ENCODE results near the gene CUL1. TPM values are rescaled to one million over a fixed set of nuclear protein-coding genes. Genes with fewer than 3 reads are reported as not detected.
A peak's percentile ranks its signal among the peaks of the same experiment; 100 is the strongest.

Gene CUL1
- total and polyA plus RNA-seq, 4 donors, result 22.9 to 56.5 (median 32.8) TPM

- 79 to 91% methylated on average over 4 of the region's 4 CpGs for WGBS, 2 donors
- Histone ChIP-seq H3K4me3 (no peak overlapping the region), H3K9ac (ENCODE audit: insufficient read depth in 1 of 2, low read length in 2 of 2) (no peak overlapping the region), H3K27me3 (ENCODE audit: control insufficient read depth in 3 of 3, insufficient read depth in 3 of 3, low read length in 2 of 3) (no peaks in the 10 kb centered on the region), H3K36me3 (ENCODE audit: control insufficient read depth in 4 of 4, insufficient read depth in 4 of 4, low read length in 4 of 4) (no peaks in the 10 kb centered on the region), H3K27ac (ENCODE audit: low read depth in 1 of 2, low read length in 1 of 2) (no peak overlapping the region), H3K4me1 (ENCODE audit: control insufficient read depth in 5 of 5, insufficient read depth in 5 of 5, low read length in 5 of 5) (no peaks in the 10 kb centered on the region), H3K9me3 (ENCODE audit: control insufficient read depth in 4 of 4, insufficient read depth in 3 of 4, low read length in 3 of 4) (no peaks in the 10 kb centered on the region)
- TF ChIP-seq CTCF (IDR thresholded peaks at IDR 0.05; ENCODE audit: control extremely low read depth, extremely low read depth), result no peak
- ATAC-seq (ENCODE audit: insufficient read depth, low FRiP score), result no peak
- DNase-seq, result no peak
Observed at GRCh38 chr7:148657929-148658328, 40.8 kb upstream of the CUL1 start.

DNA sequence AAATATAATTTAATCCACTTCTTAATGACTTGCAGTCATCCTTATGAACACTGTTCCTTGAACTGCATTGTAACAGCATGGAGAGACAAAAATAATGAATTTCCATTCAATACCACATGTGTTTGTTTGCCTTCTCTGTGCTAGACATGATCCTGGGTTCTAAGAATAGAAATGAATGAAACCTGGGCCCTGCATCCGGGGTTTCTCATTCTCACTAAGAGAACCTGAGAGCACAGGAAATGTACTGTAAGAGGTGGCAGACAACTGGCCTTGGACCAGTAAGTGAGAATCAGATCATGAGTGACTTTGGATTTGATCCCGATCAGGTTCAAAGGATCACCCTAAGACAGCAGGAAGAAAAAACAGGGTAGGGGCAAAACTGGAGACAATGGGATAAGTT is 37.2 kb upstream of the CUL1 start:
- no peak for ATAC-seq (ENCODE audit: insufficient read depth, low FRiP score)
- no peaks in the 10 kb centered on the region for H3K36me3 ChIP-seq (ENCODE audit: control insufficient read depth in 4 of 4, insufficient read depth in 4 of 4, low read length in 4 of 4)
- TF ChIP-seq CTCF (IDR thresholded peaks at IDR 0.05; ENCODE audit: control extremely low read depth, extremely low read depth), result no peak

DNA sequence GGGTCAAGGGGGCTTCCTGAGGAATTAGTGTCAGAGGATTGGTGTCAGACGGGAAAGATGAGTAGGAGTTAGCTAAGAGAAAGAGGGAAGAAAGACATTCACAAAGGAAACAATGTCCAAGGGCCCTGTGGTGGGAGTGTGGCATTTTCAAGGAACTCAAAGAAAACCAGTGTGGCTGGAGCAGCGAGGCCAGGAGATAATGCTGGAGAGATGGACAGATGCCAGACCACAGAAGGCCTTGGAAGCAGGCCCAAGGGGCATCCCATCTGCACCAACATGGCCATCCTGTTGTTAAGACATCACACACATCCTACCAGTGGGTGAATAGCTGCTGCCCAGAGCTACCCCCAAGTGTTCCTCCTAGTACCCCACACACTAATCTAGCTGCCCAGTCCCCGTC is 36.1 kb upstream of the CUL1 start:
- no peaks in the 10 kb centered on the region for H3K4me1 ChIP-seq (ENCODE audit: control insufficient read depth in 5 of 5, insufficient read depth in 5 of 5, low read length in 5 of 5)
- no peaks in the 10 kb centered on the region for H3K27me3 ChIP-seq (ENCODE audit: control insufficient read depth in 3 of 3, insufficient read depth in 3 of 3, low read length in 2 of 3)
- H3K9me3 ChIP-seq (ENCODE audit: control insufficient read depth in 4 of 4, insufficient read depth in 3 of 4, low read length in 3 of 4), result no peaks in the 10 kb centered on the region
- no peak overlapping the region for H3K9ac ChIP-seq (ENCODE audit: insufficient read depth in 1 of 2, low read length in 2 of 2)
- no peaks in the 10 kb centered on the region for H3K36me3 ChIP-seq (ENCODE audit: control insufficient read depth in 4 of 4, insufficient read depth in 4 of 4, low read length in 4 of 4)
- no peak for TF ChIP-seq CTCF (IDR thresholded peaks at IDR 0.05; ENCODE audit: control extremely low read depth, extremely low read depth)
- WGBS, 2 donors, result 36 to 83% methylated on average over 3 of the region's 3 CpGs
- no peak overlapping the region for H3K4me3 ChIP-seq
- no peak overlapping the region for H3K27ac ChIP-seq (ENCODE audit: low read depth in 1 of 2, low read length in 1 of 2)
- ATAC-seq (ENCODE audit: insufficient read depth, low FRiP score), result no peak
- no peak for DNase-seq

More for the DNA sequence above, 37.2 kb upstream of the CUL1 start:
- Histone ChIP-seq H3K4me3 (no peak overlapping the region), H3K4me1 (ENCODE audit: control insufficient read depth in 5 of 5, insufficient read depth in 5 of 5, low read length in 5 of 5) (no peaks in the 10 kb centered on the region), H3K27me3 (ENCODE audit: control insufficient read depth in 3 of 3, insufficient read depth in 3 of 3, low read length in 2 of 3) (no peaks in the 10 kb centered on the region), H3K27ac (ENCODE audit: low read depth in 1 of 2, low read length in 1 of 2) (no peak overlapping the region), H3K9me3 (ENCODE audit: control insufficient read depth in 4 of 4, insufficient read depth in 3 of 4, low read length in 3 of 4) (no peaks in the 10 kb centered on the region), H3K9ac (ENCODE audit: insufficient read depth in 1 of 2, low read length in 2 of 2) (no peak overlapping the region)
- no peak for DNase-seq
- WGBS, 2 donors, result 82 to 87% methylated on average over 2 of the region's 2 CpGs

GRCh38 chr7:148664324-148664723 is 34.4 kb upstream of the CUL1 start:
- Histone ChIP-seq H3K9ac (ENCODE audit: insufficient read depth in 1 of 2, low read length in 2 of 2) (no peak overlapping the region), H3K9me3 (ENCODE audit: control insufficient read depth in 4 of 4, insufficient read depth in 3 of 4, low read length in 3 of 4) (no peaks in the 10 kb centered on the region), H3K36me3 (ENCODE audit: control insufficient read depth in 4 of 4, insufficient read depth in 4 of 4, low read length in 4 of 4) (no peaks in the 10 kb centered on the region), H3K4me3 (no peak overlapping the region), H3K4me1 (ENCODE audit: control insufficient read depth in 5 of 5, insufficient read depth in 5 of 5, low read length in 5 of 5) (no peaks in the 10 kb centered on the region), H3K27ac (ENCODE audit: low read depth in 1 of 2, low read length in 1 of 2) (no peak overlapping the region), H3K27me3 (ENCODE audit: control insufficient read depth in 3 of 3, insufficient read depth in 3 of 3, low read length in 2 of 3) (no peaks in the 10 kb centered on the region)
- 51 to 70% methylated on average over 6 of the region's 6 CpGs for WGBS, 2 donors
- TF ChIP-seq CTCF (IDR thresholded peaks at IDR 0.05; ENCODE audit: control extremely low read depth, extremely low read depth), result no peak
- ATAC-seq (ENCODE audit: insufficient read depth, low FRiP score) (no peak), DNase-seq (peak in 1 of 3 donors; percentile 47)
